GM23338 (cell line): ENCODE results near the gene SCAPER.

ENCODE experiments used
- EZH2 ChIP-seq: fragments of 200-600 bp; sonication (generic); IDR thresholded peaks from one replicate; pipeline ENCODE4 v1.8.0; 2017; ENCODE audit warnings: antibody characterized with exemption, mild to moderate bottlenecking, low read depth; ENCODE audit not compliant: unreplicated experiment
- TF ChIP-seq, protein P1 (sequence below): IDR thresholded peaks from 2 replicates; pipeline ENCODE4 v1.6.1; 2016; ENCODE audit warnings: antibody characterized with exemption

DNA sequence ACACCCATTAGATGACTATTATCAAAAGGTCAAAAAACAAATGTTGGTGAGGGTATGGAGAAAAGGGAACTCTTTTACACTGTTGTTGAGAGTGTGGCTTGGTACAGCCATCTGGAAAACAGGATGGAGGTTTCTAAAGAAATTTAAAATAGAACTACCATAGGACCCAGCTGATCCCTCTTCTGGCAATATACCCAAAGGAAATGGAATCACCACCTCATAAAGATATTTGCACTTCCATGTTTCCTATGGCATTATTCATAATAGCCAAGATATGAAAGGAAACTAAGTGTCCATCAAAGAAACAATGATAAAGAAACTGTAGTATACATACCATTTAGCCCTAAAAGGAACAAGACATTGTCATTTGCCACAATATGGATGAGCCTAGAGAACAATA is 186.3 kb downstream of the SCAPER start:
- no peak for TF ChIP-seq EZH2
- TF ChIP-seq, protein P1, sequence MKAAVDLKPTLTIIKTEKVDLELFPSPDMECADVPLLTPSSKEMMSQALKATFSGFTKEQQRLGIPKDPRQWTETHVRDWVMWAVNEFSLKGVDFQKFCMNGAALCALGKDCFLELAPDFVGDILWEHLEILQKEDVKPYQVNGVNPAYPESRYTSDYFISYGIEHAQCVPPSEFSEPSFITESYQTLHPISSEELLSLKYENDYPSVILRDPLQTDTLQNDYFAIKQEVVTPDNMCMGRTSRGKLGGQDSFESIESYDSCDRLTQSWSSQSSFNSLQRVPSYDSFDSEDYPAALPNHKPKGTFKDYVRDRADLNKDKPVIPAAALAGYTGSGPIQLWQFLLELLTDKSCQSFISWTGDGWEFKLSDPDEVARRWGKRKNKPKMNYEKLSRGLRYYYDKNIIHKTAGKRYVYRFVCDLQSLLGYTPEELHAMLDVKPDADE: no peak
